Activated CD4-positive, alpha-beta memory T cell treated with anti-CD3 and anti-CD28 coated beads for 36 hours (primary cell): Measurements from ENCODE around the gene TNFRSF12A. TPM values are rescaled to one million over a fixed set of nuclear protein-coding genes. Genes with fewer than 3 reads are reported as not detected.
"Not testable (repeated sequence)": the region's sequence is repeated elsewhere in the genome, so short reads cannot be mapped to it uniquely, and the experiment has no call there.

ENCODE experiments used
- CTCF ChIA-PET: fragments of 350-600 bp; sonication (Branson Sonifier 250); formaldehyde crosslinking; loops from one replicate; lab custom pipeline; 2021; ENCODE audit warnings: antibody characterized with exemption, inconsistent platforms; lab: Charles Lee
- POLR2A ChIA-PET: fragments of 350-600 bp; sonication (Branson Sonifier 250); formaldehyde crosslinking; loops from one replicate; lab custom pipeline; 2021; ENCODE audit warnings: antibody characterized with exemption; lab: Charles Lee
- DNase-seq: peaks from one replicate; pipeline ENCODE4 v3.0.0-alpha.2; 2020
- H3K27ac Mint-ChIP-seq: one replicate; pipeline ENCODE4 v1.8.0; 2021; ENCODE audit warnings: mixed read lengths
- H3K27me3 Mint-ChIP-seq: one replicate; pipeline ENCODE4 v1.8.0; 2021; ENCODE audit warnings: mixed read lengths
- H3K36me3 Mint-ChIP-seq: one replicate; pipeline ENCODE4 v1.8.0; 2021; ENCODE audit warnings: mixed read lengths
- H3K4me1 Mint-ChIP-seq: one replicate; pipeline ENCODE4 v1.8.0; 2021; ENCODE audit warnings: low read depth, mixed read lengths
- H3K4me3 Mint-ChIP-seq: one replicate; pipeline ENCODE4 v1.8.0; 2021; ENCODE audit warnings: mild to moderate bottlenecking, mixed read lengths
- H3K9me3 Mint-ChIP-seq: one replicate; pipeline ENCODE4 v1.8.0; 2021; ENCODE audit warnings: mixed read lengths
- intact Hi-C: fragments of 100-400 bp; cut with micrococcal nuclease; formaldehyde crosslinking; loops from one replicate; pipeline ENCODE4 v1.15.1; 2023
- total RNA-seq, 2 experiments: library from RNA; stranded (reverse); gene quantifications; one replicate each; pipeline ENCODE4 v1.2.3, GENCODE V29; 2021

TNFRSF12A gene
- total RNA-seq, 2 experiments from 2014 or later = 6.5 to 8.6 TPM

GRCh38 chr16:3055734-3056115, 35.6 kb downstream of the TNFRSF12A start:
- Mint-ChIP-seq H3K4me3 (peak overlapping the region; percentile 12), H3K36me3 (peaks cover 23% of the 10 kb centered on the region), H3K27ac (peak overlapping the region; percentile 88), H3K4me1 (peaks cover 57% of the 10 kb centered on the region)
- POLR2A ChIA-PET, H3K9me3 Mint-ChIP-seq, intact Hi-C loops, DNase-seq, H3K27me3 Mint-ChIP-seq: not testable (repeated sequence)
- CTCF ChIA-PET = interaction anchor here (6.4 to 12.3 kb wide), 2 partner anchors 24 to 73 kb away, joined by 92 to 270 read pairs; no protein-coding TSS in a partner anchor

GRCh38 chr16:3056336-3057180, 36.4 kb downstream of the TNFRSF12A start:
- Mint-ChIP-seq H3K36me3 (peaks cover 23% of the 10 kb centered on the region), H3K27me3 (no peaks in the 10 kb centered on the region), H3K4me3 (peak overlapping the region; percentile 91), H3K27ac (peak overlapping the region; percentile 30), H3K4me1 (peaks cover 52% of the 10 kb centered on the region), H3K9me3 (no peaks in the 10 kb centered on the region)
- CTCF ChIA-PET = interaction anchor here (6.4 to 12.3 kb wide), 2 partner anchors 25 to 72 kb away, joined by 92 to 270 read pairs; no protein-coding TSS in a partner anchor
- intact Hi-C loops = no loop called here
- POLR2A ChIA-PET = no interaction called here
- DNase-seq = no peak

- peaks cover 23% of the 10 kb centered on the region for H3K36me3 Mint-ChIP-seq
- peaks cover 55% of the 10 kb centered on the region for H3K4me1 Mint-ChIP-seq
- H3K27ac Mint-ChIP-seq = peak overlapping the region; percentile 80
- ChIA-PET POLR2A (interaction anchor here (1.8 to 3.0 kb wide), 3 partner anchors 9 to 72 kb away, joined by 4 to 23 read pairs (median 17); no protein-coding TSS in a partner anchor), CTCF (interaction anchor here (1.0 to 12.3 kb wide), 17 partner anchors 10 to 111 kb away, joined by 3 to 270 read pairs (median 7); partner anchors contain the start of genes HCFC1R1, THOC6 and ZNF213)
- DNase-seq = peak; percentile 39
- no peaks in the 10 kb centered on the region for H3K27me3 Mint-ChIP-seq
- peak overlapping the region; percentile 91 for H3K4me3 Mint-ChIP-seq
- no peaks in the 10 kb centered on the region for H3K9me3 Mint-ChIP-seq
- intact Hi-C loops = loop anchor here (2.0 kb wide), 1 partner anchor 17 kb away; no protein-coding TSS in a partner anchor
Measured at GRCh38 chr16:3057181-3058138, 37.3 kb downstream of the TNFRSF12A start.

- peak overlapping the region; percentile 91 for H3K4me3 Mint-ChIP-seq
- DNase-seq = peak; percentile 73
- CTCF ChIA-PET = interaction anchor here (0.8 to 12.3 kb wide), 39 partner anchors 9 to 124 kb away, joined by 3 to 270 read pairs (median 6); partner anchors contain the start of genes HCFC1R1, MMP25, THOC6 and TNFRSF12A
- intact Hi-C loops = loop anchor here (1.0 to 2.0 kb wide), 4 partner anchors 16 to 71 kb away; no protein-coding TSS in a partner anchor
- H3K9me3 Mint-ChIP-seq = no peaks in the 10 kb centered on the region
- peak overlapping the region; percentile 79 for H3K27ac Mint-ChIP-seq
- H3K4me1 Mint-ChIP-seq = peaks cover 63% of the 10 kb centered on the region
- H3K36me3 Mint-ChIP-seq = peaks cover 23% of the 10 kb centered on the region
- POLR2A ChIA-PET = interaction anchor here (0.8 to 3.0 kb wide), 8 partner anchors 10 to 92 kb away, joined by 3 to 23 read pairs (median 4); partner anchors contain the start of gene ZNF213
- H3K27me3 Mint-ChIP-seq = no peaks in the 10 kb centered on the region
Measured at GRCh38 chr16:3058139-3059030, 38.2 kb downstream of the TNFRSF12A start.

- peak; percentile 92 for DNase-seq
- CTCF ChIA-PET = interaction anchor here (0.7 to 12.3 kb wide), 44 partner anchors 8 to 123 kb away, joined by 3 to 270 read pairs (median 6); partner anchors contain the start of genes MMP25, TNFRSF12A, ZNF213 and ZSCAN10
- POLR2A ChIA-PET = interaction anchor here (0.5 to 3.0 kb wide), 11 partner anchors 10 to 91 kb away, joined by 3 to 23 read pairs (median 4); partner anchors contain the start of gene ZNF213
- Mint-ChIP-seq H3K4me3 (peak overlapping the region; percentile 91), H3K9me3 (no peaks in the 10 kb centered on the region), H3K36me3 (peaks cover 18% of the 10 kb centered on the region), H3K4me1 (peaks cover 68% of the 10 kb centered on the region), H3K27ac (peak overlapping the region; percentile 95), H3K27me3 (no peaks in the 10 kb centered on the region)
- intact Hi-C loops = loop anchor here (1.0 to 2.0 kb wide), 4 partner anchors 16 to 70 kb away; no protein-coding TSS in a partner anchor
Measured at GRCh38 chr16:3059041-3059722, 39.0 kb downstream of the TNFRSF12A start.

- peak overlapping the region; percentile 79 for H3K4me3 Mint-ChIP-seq
Measured at GRCh38 chr16:3059723-3060242, 39.6 kb downstream of the TNFRSF12A start.

GRCh38 chr16:3060339-3061127, 40.4 kb downstream of the TNFRSF12A start:
- ChIA-PET POLR2A (interaction anchor here (2.3 to 3.0 kb wide), 3 partner anchors 16 to 74 kb away, joined by 14 to 23 read pairs (median 17); partner anchors contain the start of gene ZNF213), CTCF (interaction anchor here (0.9 to 12.3 kb wide), 13 partner anchors 10 to 108 kb away, joined by 3 to 270 read pairs (median 7); no protein-coding TSS in a partner anchor)
- H3K9me3 Mint-ChIP-seq = no peaks in the 10 kb centered on the region
- H3K4me3 Mint-ChIP-seq = peak overlapping the region; percentile 79
- H3K27ac Mint-ChIP-seq = peak overlapping the region; percentile 95
- DNase-seq = peak; percentile 22
- intact Hi-C loops = no loop called here
- H3K27me3 Mint-ChIP-seq = peaks cover 1% of the 10 kb centered on the region
- H3K4me1 Mint-ChIP-seq = peaks cover 68% of the 10 kb centered on the region
- peaks cover 13% of the 10 kb centered on the region for H3K36me3 Mint-ChIP-seq

More at GRCh38 chr16:3059723-3060242, 39.6 kb downstream of the TNFRSF12A start:
- intact Hi-C loops = loop anchor here (1.0 to 2.0 kb wide), 4 partner anchors 15 to 70 kb away; no protein-coding TSS in a partner anchor
- Mint-ChIP-seq H3K27ac (peak overlapping the region; percentile 95), H3K4me1 (peaks cover 69% of the 10 kb centered on the region), H3K9me3 (no peaks in the 10 kb centered on the region), H3K27me3 (no peaks in the 10 kb centered on the region), H3K36me3 (peaks cover 16% of the 10 kb centered on the region)
- CTCF ChIA-PET = interaction anchor here (0.7 to 12.3 kb wide), 24 partner anchors 9 to 109 kb away, joined by 3 to 270 read pairs (median 7); partner anchors contain the start of genes ZNF213 and ZSCAN10
- no peak for DNase-seq
- POLR2A ChIA-PET = interaction anchor here (0.6 to 3.0 kb wide), 7 partner anchors 11 to 75 kb away, joined by 3 to 23 read pairs (median 4); partner anchors contain the start of gene ZNF213

- H3K4me3 Mint-ChIP-seq = no peak overlapping the region
- intact Hi-C loops = no loop called here
Measured at GRCh38 chr16:3062553-3062952, 42.4 kb downstream of the TNFRSF12A start.

More at GRCh38 chr16:3062553-3062952, 42.4 kb downstream of the TNFRSF12A start:
- ChIA-PET POLR2A (no interaction called here), CTCF (interaction anchor here (0.8 to 12.3 kb wide), 6 partner anchors 32 to 104 kb away, joined by 3 to 270 read pairs (median 4); no protein-coding TSS in a partner anchor)
- no peaks in the 10 kb centered on the region for H3K9me3 Mint-ChIP-seq
- no peak for DNase-seq
- peak overlapping the region; percentile 100 for H3K27ac Mint-ChIP-seq
- peaks cover 57% of the 10 kb centered on the region for H3K4me1 Mint-ChIP-seq
- H3K36me3 Mint-ChIP-seq = peaks cover 23% of the 10 kb centered on the region
- H3K27me3 Mint-ChIP-seq = peaks cover 4% of the 10 kb centered on the region
